HepG2 (cell line): ENCODE results near the gene HYOU1. TPM values are rescaled to one million over a fixed set of nuclear protein-coding genes. Genes with fewer than 3 reads are reported as not detected.
A peak's percentile ranks its signal among the peaks of the same experiment; 100 is the strongest.

Experiments
- ARID2 ChIP-seq: sonication (generic); formaldehyde crosslinking; IDR thresholded peaks from 2 replicates; pipeline ENCODE4 v1.8.1; 2022; ENCODE audit warnings: mild to moderate bottlenecking, missing genetic modification reagents, borderline replicate concordance
- ARID4A ChIP-seq: sonication (generic); formaldehyde crosslinking; IDR thresholded peaks from 2 replicates; pipeline ENCODE4 v1.5.0; 2020; ENCODE audit warnings: mild to moderate bottlenecking, missing genetic modification reagents, borderline replicate concordance
- GPN1 ChIP-seq: sonication (generic); formaldehyde crosslinking; IDR thresholded peaks from 2 replicates; pipeline ENCODE4 v1.5.1; 2020; ENCODE audit warnings: missing genetic modification reagents, borderline replicate concordance
- HNF1B ChIP-seq: sonication (generic); formaldehyde crosslinking; IDR thresholded peaks from 2 replicates; pipeline ENCODE4 v1.5.1; 2020; ENCODE audit warnings: mild to moderate bottlenecking, moderate library complexity, missing genetic modification reagents
- MEF2D ChIP-seq: sonication (generic); formaldehyde crosslinking; IDR thresholded peaks from 2 replicates; pipeline ENCODE4 v1.5.1; 2020; ENCODE audit warnings: mild to moderate bottlenecking, missing genetic modification reagents
- MTF1 ChIP-seq: sonication (generic); formaldehyde crosslinking; IDR thresholded peaks from 2 replicates; pipeline ENCODE4 v1.5.0; 2020; ENCODE audit warnings: missing genetic modification reagents
- MXI1 ChIP-seq: IDR thresholded peaks from 3 replicates; pipeline ENCODE4 v1.6.1; 2012; ENCODE audit warnings: low read depth, low read length, inconsistent platforms, borderline replicate concordance
- MYPOP ChIP-seq: sonication (generic); formaldehyde crosslinking; IDR thresholded peaks from 2 replicates; pipeline ENCODE4 v1.8.1; 2023; ENCODE audit warnings: mild to moderate bottlenecking, moderate library complexity, missing genetic modification reagents
- PAWR ChIP-seq: sonication (generic); formaldehyde crosslinking; IDR thresholded peaks from 2 replicates; pipeline ENCODE4 v1.4.0; 2020; ENCODE audit warnings: missing genetic modification reagents, mild to moderate bottlenecking, borderline replicate concordance
- PHF20 ChIP-seq: sonication (generic); formaldehyde crosslinking; IDR thresholded peaks from 2 replicates; pipeline ENCODE4 v1.5.0; 2020; ENCODE audit warnings: mild to moderate bottlenecking, missing genetic modification reagents
- POLR2A ChIP-seq, 2 experiments: IDR thresholded peaks; 2 replicates each; pipeline ENCODE4 v1.6.1; 2011; ENCODE audit warnings: low read depth in 2 of 2, low read length in 2 of 2, mild to moderate bottlenecking in 1 of 2, moderate library complexity in 1 of 2; ENCODE audit not compliant: insufficient read depth in 1 of 2
- SKI ChIP-seq: fragments of 450-650 bp; IDR thresholded peaks from one replicate; pipeline ENCODE4 v1.6.1; 2018; ENCODE audit warnings: mild to moderate bottlenecking; ENCODE audit not compliant: partially characterized antibody
- SP140L ChIP-seq: sonication (generic); formaldehyde crosslinking; IDR thresholded peaks from 2 replicates; pipeline ENCODE4 v1.4.0; 2020; ENCODE audit warnings: missing genetic modification reagents, borderline replicate concordance
- SP5 ChIP-seq: IDR thresholded peaks from 2 replicates; pipeline ENCODE4 v1.6.1; 2016; ENCODE audit warnings: low read depth, borderline replicate concordance
- ZBTB46 ChIP-seq: sonication (generic); formaldehyde crosslinking; IDR thresholded peaks from 2 replicates; pipeline ENCODE4 v1.4.0; 2020; ENCODE audit warnings: mild to moderate bottlenecking, missing genetic modification reagents, borderline replicate concordance
- ZKSCAN5 ChIP-seq: sonication (generic); formaldehyde crosslinking; IDR thresholded peaks from 2 replicates; pipeline ENCODE4 v1.5.1; 2020; ENCODE audit warnings: mild to moderate bottlenecking, missing genetic modification reagents
- ZNF180 ChIP-seq: sonication (generic); formaldehyde crosslinking; IDR thresholded peaks from 2 replicates; pipeline ENCODE4 v1.4.0; 2020; ENCODE audit warnings: low read depth, missing genetic modification reagents, borderline replicate concordance
- ZNF232 ChIP-seq: sonication (generic); formaldehyde crosslinking; IDR thresholded peaks from 2 replicates; pipeline ENCODE4 v1.4.0; 2020; ENCODE audit warnings: missing genetic modification reagents, borderline replicate concordance
- ZNF614 ChIP-seq: IDR thresholded peaks from 2 replicates; pipeline ENCODE4 v1.6.1; 2018; ENCODE audit warnings: missing biosample characterization, missing genetic modification reagents, inconsistent platforms, borderline replicate concordance
- ZNF841 ChIP-seq: sonication (generic); formaldehyde crosslinking; IDR thresholded peaks from 2 replicates; pipeline ENCODE4 v1.8.1; 2023; ENCODE audit warnings: missing genetic modification reagents, borderline replicate concordance
- polyA plus RNA-seq, 8 experiments: library from polyadenylated mRNA; depleted of rRNA in 3 of 8; stranded (reverse) in 7 of 8; unstranded in 1 of 8; fragments of >200 nt; fragmentation: Illumina TruSeq in 4 of 8; extraction: Trizol in 4 of 8; gene quantifications; 2 replicates each; pipeline versions ENCODE4 v1.2.1 to v1.2.3, GENCODE V29; 2011 to 2016; ENCODE audit warnings: low read depth in 4 of 8, missing spikeins in 1 of 8, mixed read lengths in 1 of 8; ENCODE audit not compliant: insufficient read depth in 1 of 8
- total RNA-seq, 5 experiments: library from RNA; depleted of rRNA; stranded (reverse); fragments of >200 nt; fragmentation: Illumina TruSeq; extraction: Trizol; gene quantifications; 2 replicates each; pipeline ENCODE4 v1.2.3, GENCODE V29; 2016; ENCODE audit warnings: low read depth in 1 of 5

Gene HYOU1
- total and polyA plus RNA-seq, 2 of the 13 experiments (the other 11 are each of a cell fraction or from before 2014, with no cell fraction given) = 127 to 155 TPM

- TF ChIP-seq ZBTB46 (CRISPR knock-in tag) = no peak
- TF ChIP-seq PAWR = no peak
- TF ChIP-seq MEF2D (CRISPR knock-in tag) = peak; percentile 77
- TF ChIP-seq ZNF841 (CRISPR knock-in tag) = no peak
- TF ChIP-seq ZNF232 (CRISPR knock-in tag) = peak; percentile 45; the same call in 1 of the 2 replicates
- no peak for TF ChIP-seq GPN1 (CRISPR knock-in tag)
- TF ChIP-seq ZKSCAN5 = 0 out of 2 replicates have a peak, but pooled peaks have one; percentile 4
- no peak for TF ChIP-seq ZNF180 (CRISPR knock-in tag)
- no peak for TF ChIP-seq SP140L (CRISPR knock-in tag)
- TF ChIP-seq SP5 = peak; percentile 65; the same call in 1 of the 2 replicates
- TF ChIP-seq MTF1 (CRISPR knock-in tag) = no peak
- TF ChIP-seq ARID4A (CRISPR knock-in tag) = peak; percentile 85
- TF ChIP-seq PHF20 (CRISPR knock-in tag) = peak; percentile 80
- peak; percentile 74 to 98 for TF ChIP-seq POLR2A (IDR thresholded peaks at IDR 0.05; ENCODE audit: insufficient read depth in 1 of 2, low read depth in 2 of 2, low read length in 2 of 2)
- TF ChIP-seq MYPOP = no peak; the same call in 1 of the 2 replicates
- TF ChIP-seq HNF1B (CRISPR knock-in tag) = peak; percentile 79; the same call in 1 of the 2 replicates
- TF ChIP-seq MXI1 = peak; percentile 57; the same call in 1 of the 3 replicates
- TF ChIP-seq ZNF614 (CRISPR knock-in tag) = 0 out of 2 replicates have a peak, but pooled peaks have one; percentile 35
- TF ChIP-seq SKI = no peak
- no peak for TF ChIP-seq ARID2 (CRISPR knock-in tag)
These were observed 59.2 kb downstream of the HYOU1 start, which contains the start of gene CENATAC (continued) for GRCh38 chr11:118997627-118998387.
